ENCODE data around the gene PTGR3. TPM values are rescaled to one million over a fixed set of nuclear protein-coding genes. Genes with fewer than 3 reads are reported as not detected.
A peak's percentile ranks its signal among the peaks of the same experiment; 100 is the strongest.

The PTGR3 gene
- total RNA-seq, 2 donors from 2014 or later, result 25.6 to 32.2 TPM

GRCh38 chr18:75213611-75214331, 4.8 kb upstream of the PTGR3 start:
- no peak overlapping the region for H3K4me3 ChIP-seq
- DNase-seq (ENCODE audit: low spot score), result no peak
- 19% methylated on average over 5 of the region's 5 CpGs for WGBS
- H3K9me3 ChIP-seq, result no peaks in the 10 kb centered on the region
- H3K36me3 ChIP-seq, result no peaks in the 10 kb centered on the region
- intact Hi-C loops (cut with DNase I), result loop anchor here (5.0 kb wide), 1 partner anchor 49 kb away; no protein-coding TSS in a partner anchor
- peaks cover 4% of the 10 kb centered on the region for H3K4me1 ChIP-seq (replicated peaks)
- peak in 1 of 4 experiments; percentile 9 for TF ChIP-seq CTCF (IDR thresholded peaks at IDR 0.05)
- TF ChIP-seq POLR2AphosphoS5 (IDR thresholded peaks at IDR 0.05), result no peak
- H3K27ac ChIP-seq, result no peak overlapping the region
- H3K27me3 ChIP-seq (replicated peaks; ENCODE audit: insufficient read depth), result no peaks in the 10 kb centered on the region

- Histone ChIP-seq H3K27ac (peak overlapping the region; percentile 80 to 82), H3K9me3 (no peaks in the 10 kb centered on the region), H3K4me3 (peak overlapping the region; percentile 68 to 71), H3K4me1 (replicated peaks) (peaks cover 4% of the 10 kb centered on the region), H3K36me3 (no peaks in the 10 kb centered on the region), H3K27me3 (replicated peaks; ENCODE audit: insufficient read depth) (no peaks in the 10 kb centered on the region)
- intact Hi-C loops (cut with DNase I), result loop anchor here (5.0 kb wide), 1 partner anchor 50 kb away; no protein-coding TSS in a partner anchor
- no peak for TF ChIP-seq POLR2AphosphoS5 (IDR thresholded peaks at IDR 0.05)
- no peak for TF ChIP-seq POLR2A (IDR thresholded peaks at IDR 0.05)
- TF ChIP-seq CTCF (IDR thresholded peaks at IDR 0.05), result no peak
- no peak for DNase-seq (ENCODE audit: low spot score)
- 24% methylated on average over 5 of the region's 5 CpGs for WGBS
Observed at GRCh38 chr18:75212751-75213090, 3.8 kb upstream of the PTGR3 start.

- H3K4me3 ChIP-seq, result peak overlapping the region; percentile 68 to 71
- 2% methylated on average over 38 of the region's 38 CpGs for WGBS
- peak; percentile 38 for TF ChIP-seq POLR2A (IDR thresholded peaks at IDR 0.05)
- no peak for TF ChIP-seq CTCF (IDR thresholded peaks at IDR 0.05)
- H3K9me3 ChIP-seq, result no peaks in the 10 kb centered on the region
- H3K27ac ChIP-seq, result peak overlapping the region; percentile 80 to 82
- no peaks in the 10 kb centered on the region for H3K36me3 ChIP-seq
- intact Hi-C loops (cut with DNase I), result loop anchor here (5.0 kb wide), 1 partner anchor 50 kb away; no protein-coding TSS in a partner anchor
- DNase-seq (ENCODE audit: low spot score), result no peak
- peaks cover 4% of the 10 kb centered on the region for H3K4me1 ChIP-seq (replicated peaks)
- no peaks in the 10 kb centered on the region for H3K27me3 ChIP-seq (replicated peaks; ENCODE audit: insufficient read depth)
Observed at GRCh38 chr18:75211953-75212750, 3.2 kb upstream of the PTGR3 start.

GRCh38 chr18:75211626-75211952, 2.6 kb upstream of the PTGR3 start:
- Histone ChIP-seq H3K27ac (peak overlapping the region; percentile 80 to 82), H3K4me3 (peak overlapping the region; percentile 68 to 71), H3K9me3 (no peaks in the 10 kb centered on the region), H3K4me1 (replicated peaks) (peaks cover 4% of the 10 kb centered on the region), H3K27me3 (replicated peaks; ENCODE audit: insufficient read depth) (no peaks in the 10 kb centered on the region), H3K36me3 (no peaks in the 10 kb centered on the region)
- DNase-seq (ENCODE audit: low spot score), result no peak
- TF ChIP-seq POLR2A (IDR thresholded peaks at IDR 0.05) (no peak), POLR2AphosphoS5 (IDR thresholded peaks at IDR 0.05) (no peak), CTCF (IDR thresholded peaks at IDR 0.05) (no peak)
- intact Hi-C loops (cut with DNase I), result loop anchor here (5.0 kb wide), 1 partner anchor 51 kb away; no protein-coding TSS in a partner anchor
- WGBS, result 0% methylated on average over 8 of the region's 66 CpGs
